ENCODE results near the gene C6orf163.

C6orf163 gene

GRCh38 chr6:87333033-87333432, 11.6 kb upstream of the C6orf163 start:
- Histone ChIP-seq H2AFZ (no peak overlapping the region), H3K4me3 (ENCODE audit: low read depth, low read length) (no peak overlapping the region), H3K4me1 (no peaks in the 10 kb centered on the region), H3K27me3 (ENCODE audit: control insufficient read depth, insufficient read depth, low read length) (no peaks in the 10 kb centered on the region), H3K36me3 (ENCODE audit: control insufficient read depth, insufficient read depth, low read length) (no peaks in the 10 kb centered on the region), H3K9me3 (ENCODE audit: control insufficient read depth, low read length) (no peaks in the 10 kb centered on the region), H3K27ac (no peak overlapping the region), H3K79me2 (peaks cover 2% of the 10 kb centered on the region), H3K9ac (no peak overlapping the region), H3K4me2 (ENCODE audit: low read length) (no peak overlapping the region)
- no peak for TF ChIP-seq CTCF (IDR thresholded peaks at IDR 0.05)

DNA sequence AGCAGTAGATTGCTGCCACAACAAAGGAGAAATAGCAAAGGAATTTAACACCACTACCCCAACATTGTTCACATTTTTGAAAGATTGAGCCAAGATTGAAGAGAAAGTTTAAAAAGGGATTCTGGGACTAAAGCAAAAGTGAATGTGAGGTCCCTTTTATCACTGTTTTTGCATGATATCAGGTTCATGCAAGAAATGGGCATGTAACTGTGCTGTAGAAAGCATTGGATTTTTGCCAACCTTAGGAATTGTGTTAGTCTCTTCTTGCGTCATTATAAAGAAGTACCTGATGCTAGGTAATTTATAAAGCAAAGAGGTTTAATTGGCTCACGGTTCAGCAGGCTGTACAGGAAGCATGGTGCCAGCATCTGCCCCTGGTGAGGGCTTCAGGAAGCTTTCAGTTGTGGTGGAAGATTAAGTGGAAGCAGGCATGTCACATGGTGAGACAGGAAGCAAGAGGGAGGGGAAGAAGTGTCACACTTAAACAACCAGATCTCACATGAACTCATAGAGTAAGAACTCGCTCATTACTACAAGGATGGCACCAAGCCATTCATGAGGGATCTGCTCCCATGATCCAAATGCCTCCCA, 10.9 kb upstream of the C6orf163 start:
- H3K79me2 ChIP-seq = peaks cover 2% of the 10 kb centered on the region
- H3K4me2 ChIP-seq (ENCODE audit: low read length) = no peak overlapping the region
- H3K27ac ChIP-seq = no peak overlapping the region
- no peak for TF ChIP-seq CTCF (IDR thresholded peaks at IDR 0.05)
- no peaks in the 10 kb centered on the region for H3K36me3 ChIP-seq (ENCODE audit: control insufficient read depth, insufficient read depth, low read length)
- no peak overlapping the region for H3K4me3 ChIP-seq (ENCODE audit: low read depth, low read length)
- H3K9me3 ChIP-seq (ENCODE audit: control insufficient read depth, low read length) = no peaks in the 10 kb centered on the region
- H3K9ac ChIP-seq = no peak overlapping the region
- no peak overlapping the region for H2AFZ ChIP-seq
- no peaks in the 10 kb centered on the region for H3K27me3 ChIP-seq (ENCODE audit: control insufficient read depth, insufficient read depth, low read length)
- H3K4me1 ChIP-seq = no peaks in the 10 kb centered on the region

- Histone ChIP-seq H3K27me3 (ENCODE audit: control insufficient read depth, insufficient read depth, low read length) (no peaks in the 10 kb centered on the region), H3K36me3 (ENCODE audit: control insufficient read depth, insufficient read depth, low read length) (no peaks in the 10 kb centered on the region), H3K4me3 (ENCODE audit: low read depth, low read length) (no peak overlapping the region), H2AFZ (no peak overlapping the region), H3K9ac (no peak overlapping the region), H3K4me2 (ENCODE audit: low read length) (no peak overlapping the region), H3K27ac (no peak overlapping the region), H3K9me3 (ENCODE audit: control insufficient read depth, low read length) (no peaks in the 10 kb centered on the region), H3K79me2 (peaks cover 2% of the 10 kb centered on the region), H3K4me1 (no peaks in the 10 kb centered on the region)
- TF ChIP-seq CTCF (IDR thresholded peaks at IDR 0.05) = no peak
Observed at GRCh38 chr6:87334683-87335082, 9.9 kb upstream of the C6orf163 start.

- Histone ChIP-seq H3K79me2 (peaks cover 2% of the 10 kb centered on the region), H3K9ac (no peak overlapping the region), H3K27me3 (ENCODE audit: control insufficient read depth, insufficient read depth, low read length) (no peaks in the 10 kb centered on the region), H3K4me2 (ENCODE audit: low read length) (no peak overlapping the region), H3K4me3 (ENCODE audit: low read depth, low read length) (no peak overlapping the region), H3K27ac (no peak overlapping the region), H3K4me1 (no peaks in the 10 kb centered on the region), H3K36me3 (ENCODE audit: control insufficient read depth, insufficient read depth, low read length) (no peaks in the 10 kb centered on the region), H3K9me3 (ENCODE audit: control insufficient read depth, low read length) (no peaks in the 10 kb centered on the region), H2AFZ (no peak overlapping the region)
- no peak for TF ChIP-seq CTCF (IDR thresholded peaks at IDR 0.05)
Observed at GRCh38 chr6:87336367-87336766, 8.2 kb upstream of the C6orf163 start.

DNA sequence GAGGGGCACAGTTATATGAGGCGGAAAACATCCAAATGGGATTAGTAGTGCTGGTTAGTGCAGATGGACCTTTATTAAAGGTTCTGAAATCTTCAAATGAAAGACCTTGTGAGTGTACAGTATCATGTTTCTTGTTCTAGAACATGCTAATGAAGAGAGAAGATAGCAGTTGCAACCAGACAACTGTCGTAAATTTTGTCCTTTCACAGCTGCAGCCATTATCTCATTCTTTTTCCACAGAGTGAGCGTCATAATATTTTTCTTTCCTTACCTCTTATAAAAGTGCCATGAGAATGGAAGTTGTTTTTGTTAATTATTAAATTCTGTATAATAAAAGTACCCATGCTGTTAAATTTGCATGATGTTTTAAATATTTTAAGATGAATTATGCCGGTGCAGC, 4.4 kb upstream of the C6orf163 start:
- Histone ChIP-seq H3K4me2 (ENCODE audit: low read length) (no peak overlapping the region), H3K27me3 (ENCODE audit: control insufficient read depth, insufficient read depth, low read length) (no peaks in the 10 kb centered on the region), H3K9me3 (ENCODE audit: control insufficient read depth, low read length) (no peaks in the 10 kb centered on the region)

More for the DNA sequence above, 4.4 kb upstream of the C6orf163 start:
- H3K36me3 ChIP-seq (ENCODE audit: control insufficient read depth, insufficient read depth, low read length) = no peaks in the 10 kb centered on the region
- H3K79me2 ChIP-seq = no peaks in the 10 kb centered on the region
- H3K27ac ChIP-seq = no peak overlapping the region
- H3K9ac ChIP-seq = no peak overlapping the region
- TF ChIP-seq CTCF (IDR thresholded peaks at IDR 0.05) = no peak
- H3K4me3 ChIP-seq (ENCODE audit: low read depth, low read length) = no peak overlapping the region
- no peak overlapping the region for H2AFZ ChIP-seq
- no peaks in the 10 kb centered on the region for H3K4me1 ChIP-seq

Measured in parathyroid adenoma (tissue), 2 donors.